NK-92 treated with Interleukin-12 subunit alpha and Interleukin-12 subunit beta, amount 100 ng/mL, for 24 hours (cell line): Measurements from ENCODE around the gene CELSR1.

Experiments
- DNase-seq: peaks from one replicate; lab custom pipeline; 2025; lab: John Stamatoyannopoulos, UW

The CELSR1 gene

DNA sequence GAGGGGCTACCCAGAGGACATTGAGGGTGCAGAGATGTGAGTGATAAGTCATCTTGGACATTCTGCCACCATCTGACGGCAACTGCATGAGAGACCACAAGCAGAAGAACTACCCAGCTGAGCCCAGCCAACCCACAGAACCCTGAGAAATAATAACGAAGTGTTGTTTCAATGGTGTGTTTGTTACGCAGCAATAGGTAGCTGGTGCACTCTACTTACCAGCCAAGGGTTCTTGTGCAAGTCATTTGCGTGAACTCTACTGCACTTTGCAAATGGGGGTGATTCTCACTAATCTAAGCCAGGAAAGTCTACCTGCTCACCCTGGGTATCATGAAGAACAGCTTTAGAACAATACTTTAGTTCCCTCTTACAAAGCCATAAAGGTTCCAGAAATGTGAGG, 15.8 kb upstream of the CELSR1 start:
- no peak for DNase-seq

DNA sequence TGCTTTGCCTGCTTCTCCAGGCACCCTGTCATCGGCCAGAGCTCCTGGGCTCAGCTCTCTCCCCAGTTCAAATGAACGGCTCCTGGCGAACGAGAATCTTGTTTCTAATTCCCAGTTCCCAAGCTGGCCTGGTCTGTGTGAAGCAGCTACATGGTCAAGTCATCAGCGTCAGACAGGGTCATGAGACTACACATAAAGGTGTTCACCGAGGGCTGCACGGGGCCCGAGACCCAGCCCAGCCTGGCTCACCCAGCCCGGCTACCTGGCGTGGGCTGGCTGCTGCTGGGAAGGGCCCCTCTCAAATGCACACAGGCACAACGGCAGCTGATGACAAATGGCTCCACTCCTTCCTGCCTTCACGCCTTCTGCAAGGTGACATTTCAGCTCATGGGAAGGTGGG, 14.6 kb upstream of the CELSR1 start:
- no peak for DNase-seq

- no peak for DNase-seq
These were observed 13.9 kb upstream of the CELSR1 start for GRCh38 chr22:46551321-46551720.

GRCh38 chr22:46549971-46550641, 12.7 kb upstream of the CELSR1 start:
- DNase-seq, result no peak

DNA sequence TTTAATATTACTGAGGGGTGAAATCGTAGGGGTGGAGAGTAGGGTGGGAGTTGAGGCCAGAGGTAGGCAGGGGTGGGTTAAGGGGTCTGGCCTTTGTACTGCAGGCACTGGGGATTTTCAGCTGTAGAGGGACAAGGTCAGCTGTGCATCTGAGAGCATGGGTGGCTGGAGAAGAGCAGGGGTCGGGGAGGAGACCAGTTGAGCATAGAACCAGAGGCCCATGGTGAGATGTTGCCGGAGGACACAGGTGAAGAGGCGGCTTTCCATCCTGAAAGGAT, 12.1 kb upstream of the CELSR1 start:
- no peak for DNase-seq

- no peak for DNase-seq
These were observed 10.4 kb upstream of the CELSR1 start for GRCh38 chr22:46547883-46548244.

- no peak for DNase-seq
These were observed 9.9 kb upstream of the CELSR1 start for GRCh38 chr22:46547179-46547882.

- DNase-seq, result no peak
These were observed 9.2 kb upstream of the CELSR1 start for GRCh38 chr22:46546466-46547178.

- DNase-seq, result no peak
These were observed 7.8 kb upstream of the CELSR1 start for GRCh38 chr22:46545086-46545792.

DNA sequence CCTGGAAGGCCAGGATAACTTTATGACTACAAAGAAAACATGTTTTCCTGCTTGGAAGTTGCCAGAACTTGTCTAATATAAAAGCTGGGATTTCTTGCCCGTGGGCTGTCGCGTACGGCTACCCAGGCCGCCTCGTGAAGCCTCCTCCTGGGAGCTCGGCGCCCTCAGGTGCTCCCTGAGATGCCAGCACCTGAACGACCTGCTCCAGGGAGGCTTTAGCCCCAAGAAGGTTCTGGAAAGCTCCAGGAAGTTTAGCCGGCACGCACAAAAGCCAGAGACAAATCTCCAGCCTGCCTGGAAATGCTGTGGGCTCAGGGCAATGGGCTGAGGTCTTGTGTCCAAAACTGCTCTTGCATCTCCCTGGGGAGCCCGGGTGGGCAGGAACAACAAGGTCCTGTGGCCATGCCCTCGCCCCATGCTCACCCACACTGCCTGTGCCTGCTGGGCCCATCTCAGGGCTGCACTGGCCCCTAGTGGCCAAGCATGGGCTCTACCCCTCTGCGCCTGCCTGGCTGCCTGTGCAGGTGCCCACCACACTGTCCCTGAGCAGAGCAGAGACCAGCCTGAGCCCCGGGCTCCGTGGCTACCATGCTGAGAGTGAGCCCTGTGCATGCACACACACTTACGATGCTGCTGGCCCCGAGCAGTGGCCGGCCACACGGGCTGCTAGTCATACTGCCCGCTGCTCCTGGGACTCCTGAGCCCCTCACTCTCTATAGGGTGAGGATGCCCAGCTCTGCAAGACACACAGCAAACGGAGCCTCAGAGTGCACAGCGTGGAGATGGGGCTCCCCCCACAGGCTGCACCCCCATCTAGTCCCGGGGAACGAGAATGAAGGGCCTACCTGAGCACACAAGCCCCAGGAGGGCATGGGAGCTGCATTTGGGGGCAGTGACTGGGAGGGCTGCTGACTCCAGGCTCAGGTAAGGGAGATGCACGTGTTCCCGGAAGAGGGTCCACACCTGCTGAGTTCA, 4.9 kb upstream of the CELSR1 start:
- DNase-seq, result peak; percentile 31

DNA sequence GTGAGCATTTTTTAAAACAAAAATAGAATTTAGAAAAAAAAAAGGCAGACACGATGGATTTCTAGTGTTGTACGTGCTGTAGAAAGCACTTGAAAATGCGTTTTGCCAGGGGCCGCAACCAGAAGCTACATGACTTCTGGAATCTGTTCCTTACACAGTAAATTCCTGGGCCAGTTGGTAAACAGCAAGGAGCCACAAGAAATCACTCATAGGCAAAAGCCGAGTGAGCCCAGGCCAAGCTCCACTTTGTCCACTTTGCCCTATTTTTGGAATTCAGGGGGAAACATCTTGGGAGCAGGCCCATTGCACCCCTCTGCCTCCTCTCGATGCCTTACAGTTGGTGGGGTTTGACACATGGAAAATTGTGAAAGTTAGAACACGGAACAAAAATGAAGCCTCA, 4.1 kb upstream of the CELSR1 start:
- no peak for DNase-seq

DNA sequence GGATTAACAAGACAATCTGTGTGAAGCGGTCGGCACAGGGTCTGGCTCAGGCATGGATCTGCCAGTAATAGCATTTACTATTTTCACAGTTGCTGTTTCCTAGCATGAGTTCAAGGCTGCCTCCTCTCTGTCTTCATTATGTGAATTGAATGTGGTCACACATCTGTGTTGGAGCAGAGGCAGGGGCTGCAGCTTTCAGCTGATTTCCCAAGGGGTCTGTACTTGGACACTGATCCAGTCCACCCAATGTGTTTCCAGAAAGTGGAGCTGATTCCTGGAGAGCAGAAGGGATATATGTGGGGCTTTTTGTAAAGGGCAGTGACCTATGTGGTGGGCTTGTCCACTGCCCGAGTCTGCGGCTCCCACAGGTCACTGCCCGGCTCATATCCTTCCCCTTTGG, 3.5 kb upstream of the CELSR1 start:
- no peak for DNase-seq

- DNase-seq, result no peak
These were observed 1.7 kb upstream of the CELSR1 start for GRCh38 chr22:46539169-46539568.

DNA sequence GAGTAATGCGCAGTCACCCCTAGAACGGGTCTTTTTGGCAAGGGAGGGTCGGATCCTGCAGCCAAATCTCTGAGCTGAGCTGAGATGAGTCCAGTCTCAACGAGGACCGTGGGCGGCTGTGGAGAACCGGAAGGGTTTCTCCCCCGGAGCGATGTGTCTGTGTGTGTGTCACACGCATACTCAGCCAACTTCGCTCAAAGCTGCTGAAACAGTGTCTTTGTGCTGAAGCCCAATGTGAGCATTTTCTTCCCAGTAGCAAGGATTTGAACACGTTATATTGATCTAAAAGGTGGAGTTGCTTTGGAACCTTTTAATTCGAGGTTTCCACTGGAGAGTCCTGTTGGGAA, 1.4 kb upstream of the CELSR1 start:
- DNase-seq, result no peak

GRCh38 chr22:46537946-46538813, 760 bp upstream of the CELSR1 start:
- DNase-seq, result no peak

DNA sequence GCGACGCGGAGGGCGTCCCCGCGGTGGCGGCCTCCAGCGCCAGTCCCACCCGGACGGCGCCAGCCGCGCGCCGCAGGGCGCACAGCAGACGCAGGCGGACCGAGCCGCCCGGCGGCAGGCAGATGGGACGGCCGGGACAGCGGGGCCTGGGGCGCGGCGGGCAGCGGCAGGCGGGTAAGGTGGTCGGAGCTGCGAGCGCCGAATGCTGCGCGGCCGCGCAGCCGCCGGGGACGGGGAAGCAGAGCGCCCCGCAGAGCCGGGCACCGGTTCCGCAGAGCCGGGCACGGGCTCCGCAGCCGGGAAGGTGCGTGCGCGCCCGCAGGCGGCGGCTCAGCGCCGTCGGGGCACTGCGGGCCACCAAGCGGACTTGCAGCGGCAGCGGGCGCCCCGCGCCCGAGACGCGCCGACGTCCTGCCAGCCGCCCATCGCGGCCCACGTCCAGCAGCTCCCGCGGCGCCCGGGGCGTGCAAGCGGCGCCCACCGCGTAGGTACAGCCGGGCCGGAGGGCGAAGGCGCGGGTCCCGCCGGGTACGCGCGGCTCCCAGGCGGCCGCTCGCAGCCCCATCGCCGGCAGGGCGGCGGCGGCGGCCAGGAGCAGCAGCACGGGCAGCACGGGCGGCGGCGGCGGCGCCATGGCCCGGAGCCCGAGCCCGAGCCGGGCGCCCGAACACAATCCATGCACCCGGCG, 739 bp downstream of the CELSR1 start:
- no peak for DNase-seq

DNA sequence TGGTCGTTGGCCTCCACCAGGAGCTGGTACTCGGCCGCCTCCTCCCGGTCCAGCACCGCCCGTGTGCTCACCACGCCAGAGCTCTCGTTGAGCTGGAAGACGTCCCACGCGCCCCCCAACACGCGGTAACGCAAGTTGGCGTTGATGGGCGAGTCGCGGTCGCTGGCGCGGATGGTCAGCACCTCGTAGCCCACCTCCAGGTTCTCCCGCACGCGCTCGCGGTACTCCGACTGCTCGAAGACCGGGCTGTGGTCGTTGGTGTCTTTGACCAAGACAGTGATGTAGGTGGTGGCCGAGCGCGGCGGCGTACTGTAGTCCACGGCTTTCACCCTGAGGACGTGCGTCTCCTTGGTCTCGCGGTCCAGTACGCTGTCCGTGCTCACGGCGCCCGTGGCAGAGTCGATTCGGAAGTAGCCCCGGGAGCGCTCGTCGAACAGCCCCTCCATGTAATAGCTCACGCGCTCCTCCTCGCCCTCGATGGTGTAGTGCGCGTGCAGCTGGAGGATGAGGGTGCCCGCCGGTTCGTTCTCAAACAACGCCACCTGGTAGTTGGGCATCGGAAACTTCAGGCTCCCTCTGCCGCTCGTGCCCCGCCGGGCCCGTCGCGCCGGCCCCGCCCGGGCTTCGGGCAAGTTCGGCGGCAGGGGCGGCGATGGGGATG, 1.4 kb downstream of the CELSR1 start:
- DNase-seq, result no peak

- no peak for DNase-seq
These were observed 2.4 kb downstream of the CELSR1 start for GRCh38 chr22:46534901-46535630.

DNA sequence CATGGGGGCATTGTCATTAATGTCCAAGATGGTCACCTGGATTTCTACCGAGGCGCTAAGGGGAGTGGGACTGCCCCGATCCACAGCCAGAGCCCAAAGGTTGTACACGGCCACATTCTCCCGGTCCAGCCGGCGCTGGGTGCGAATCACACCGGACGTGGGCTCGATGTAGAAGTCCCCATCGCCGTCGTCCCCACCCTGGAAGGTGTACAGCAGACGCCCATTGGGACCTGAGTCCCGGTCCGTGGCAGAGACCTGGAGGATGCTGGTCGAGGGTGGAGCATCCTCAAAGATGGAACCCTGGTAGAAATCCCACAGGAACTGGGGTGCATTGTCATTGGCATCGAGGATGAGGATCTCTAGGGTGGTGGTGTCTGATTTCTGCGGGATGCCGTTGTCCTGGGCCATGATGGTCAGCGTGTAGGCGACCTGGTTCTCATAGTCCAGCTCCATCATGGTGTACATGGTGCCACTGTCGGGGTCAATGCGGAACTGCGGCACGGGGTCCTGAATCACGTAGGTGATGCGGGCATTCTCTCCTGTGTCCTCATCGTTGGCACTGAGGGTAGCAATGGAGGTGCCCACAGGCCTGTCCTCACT, 3.1 kb downstream of the CELSR1 start:
- DNase-seq, result no peak
